ENCODE data around the gene DPYD.

The DPYD gene

GRCh38 chr1:97834899-97835298 lies 85.9 kb downstream of the DPYD start:
- no peak for DNase-seq

GRCh38 chr1:97833881-97834280 lies 87.0 kb downstream of the DPYD start:
- DNase-seq, result peak; percentile 76

- DNase-seq, result no peak
Observed at GRCh38 chr1:97832481-97832880, 88.4 kb downstream of the DPYD start.

- peak; percentile 67 for DNase-seq
Observed at GRCh38 chr1:97827887-97828286, 92.9 kb downstream of the DPYD start.

- DNase-seq, result no peak
Observed at GRCh38 chr1:97826820-97827219, 94.0 kb downstream of the DPYD start.

GRCh38 chr1:97824624-97825023 lies 96.2 kb downstream of the DPYD start:
- DNase-seq, result no peak

GRCh38 chr1:97824200-97824599 lies 96.6 kb downstream of the DPYD start:
- DNase-seq, result no peak

GRCh38 chr1:97820470-97821188 lies 100.2 kb downstream of the DPYD start:
- DNase-seq, result peak; percentile 33

- DNase-seq, result no peak
Observed at GRCh38 chr1:97816927-97817326, 103.9 kb downstream of the DPYD start.

- DNase-seq, result no peak
Observed at GRCh38 chr1:97814804-97815203, 106.0 kb downstream of the DPYD start.

GRCh38 chr1:97814121-97814520 lies 106.7 kb downstream of the DPYD start:
- no peak for DNase-seq

GRCh38 chr1:97812076-97812475 lies 108.8 kb downstream of the DPYD start:
- no peak for DNase-seq

- no peak for DNase-seq
Observed at GRCh38 chr1:97806996-97807520, 113.8 kb downstream of the DPYD start.

GRCh38 chr1:97806326-97806725 lies 114.5 kb downstream of the DPYD start:
- peak; percentile 24 for DNase-seq

- no peak for DNase-seq
Observed at GRCh38 chr1:97805093-97805492, 115.7 kb downstream of the DPYD start.

GRCh38 chr1:97803026-97803425 lies 117.8 kb downstream of the DPYD start:
- DNase-seq, result no peak

GRCh38 chr1:97802011-97802410 lies 118.8 kb downstream of the DPYD start:
- no peak for DNase-seq

- no peak for DNase-seq
Observed at GRCh38 chr1:97797403-97798183, 123.2 kb downstream of the DPYD start.

- DNase-seq, result no peak
Observed at GRCh38 chr1:97796711-97797110, 124.1 kb downstream of the DPYD start.

GRCh38 chr1:97792655-97793054 lies 128.2 kb downstream of the DPYD start:
- no peak for DNase-seq

- no peak for DNase-seq
Observed at GRCh38 chr1:97791251-97791650, 129.6 kb downstream of the DPYD start.

GRCh38 chr1:97787231-97787630 lies 133.6 kb downstream of the DPYD start:
- no peak for DNase-seq

- DNase-seq, result no peak
Observed at GRCh38 chr1:97784661-97785060, 136.2 kb downstream of the DPYD start.

GRCh38 chr1:97783751-97784150 lies 137.1 kb downstream of the DPYD start:
- DNase-seq, result no peak

Data from inflammatory macrophage treated with lipopolysaccharide for 4 hours (primary cell).